ENCODE data around the gene GIGYF2. TPM values are rescaled to one million over a fixed set of nuclear protein-coding genes. Genes with fewer than 3 reads are reported as not detected.

GIGYF2 gene
- total and polyA plus RNA-seq, 2 of the 13 experiments (the other 11 are each of a cell fraction or from before 2014, with no cell fraction given): 44.9 to 73.5 TPM

DNA sequence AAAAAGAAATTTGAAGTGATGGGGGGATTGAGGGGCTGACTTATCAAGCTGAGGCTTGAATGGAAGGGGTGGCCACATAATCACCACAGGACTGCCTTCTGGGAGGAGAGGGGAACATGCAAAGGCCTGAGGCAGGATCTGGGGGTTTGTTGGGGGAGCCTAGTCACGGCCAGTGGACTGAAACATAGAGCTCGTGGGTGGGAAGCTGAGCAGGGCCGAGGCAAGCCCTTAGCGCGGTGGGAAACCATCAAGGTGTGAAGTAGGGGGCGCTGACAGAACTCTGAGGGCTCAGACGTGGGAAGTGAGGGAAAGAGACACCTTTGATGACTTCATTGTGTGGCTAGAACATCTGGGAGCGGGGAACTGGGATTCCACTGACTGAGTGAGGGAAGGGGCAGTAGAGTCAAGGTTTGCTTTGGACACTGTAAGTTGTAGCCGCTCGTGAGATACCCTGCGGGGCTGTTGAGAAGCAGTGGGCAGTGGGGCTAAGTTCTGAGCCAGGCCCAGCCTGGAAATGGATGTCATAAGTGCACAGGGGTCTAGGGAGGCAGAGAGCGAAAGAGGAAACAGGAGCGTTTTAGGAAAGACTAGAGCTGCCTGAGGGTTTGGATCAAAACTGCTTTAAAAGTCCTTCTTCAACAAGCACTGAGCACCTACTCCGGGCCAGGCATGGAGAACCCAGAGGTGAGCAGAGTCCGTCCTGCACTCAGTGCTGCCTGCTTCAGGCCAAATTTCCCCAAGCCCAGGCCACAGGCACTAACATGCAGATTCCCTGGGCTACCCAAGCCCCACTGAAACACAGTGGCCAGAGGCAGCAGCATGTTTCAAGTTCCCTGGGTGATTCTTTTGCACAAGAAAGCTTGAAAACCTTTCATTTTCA is 172.2 kb downstream of the GIGYF2 start (continued):
- TF ChIP-seq, protein P1, sequence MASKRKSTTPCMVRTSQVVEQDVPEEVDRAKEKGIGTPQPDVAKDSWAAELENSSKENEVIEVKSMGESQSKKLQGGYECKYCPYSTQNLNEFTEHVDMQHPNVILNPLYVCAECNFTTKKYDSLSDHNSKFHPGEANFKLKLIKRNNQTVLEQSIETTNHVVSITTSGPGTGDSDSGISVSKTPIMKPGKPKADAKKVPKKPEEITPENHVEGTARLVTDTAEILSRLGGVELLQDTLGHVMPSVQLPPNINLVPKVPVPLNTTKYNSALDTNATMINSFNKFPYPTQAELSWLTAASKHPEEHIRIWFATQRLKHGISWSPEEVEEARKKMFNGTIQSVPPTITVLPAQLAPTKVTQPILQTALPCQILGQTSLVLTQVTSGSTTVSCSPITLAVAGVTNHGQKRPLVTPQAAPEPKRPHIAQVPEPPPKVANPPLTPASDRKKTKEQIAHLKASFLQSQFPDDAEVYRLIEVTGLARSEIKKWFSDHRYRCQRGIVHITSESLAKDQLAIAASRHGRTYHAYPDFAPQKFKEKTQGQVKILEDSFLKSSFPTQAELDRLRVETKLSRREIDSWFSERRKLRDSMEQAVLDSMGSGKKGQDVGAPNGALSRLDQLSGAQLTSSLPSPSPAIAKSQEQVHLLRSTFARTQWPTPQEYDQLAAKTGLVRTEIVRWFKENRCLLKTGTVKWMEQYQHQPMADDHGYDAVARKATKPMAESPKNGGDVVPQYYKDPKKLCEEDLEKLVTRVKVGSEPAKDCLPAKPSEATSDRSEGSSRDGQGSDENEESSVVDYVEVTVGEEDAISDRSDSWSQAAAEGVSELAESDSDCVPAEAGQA (IDR thresholded peaks at IDR 0.05; ENCODE audit: low read depth): no peak
- TF ChIP-seq, protein P1 (CRISPR knock-in tag; IDR thresholded peaks at IDR 0.05; ENCODE audit: borderline replicate concordance): no peak
- TF ChIP-seq ASH2L (IDR thresholded peaks at IDR 0.05; ENCODE audit: insufficient read length, low read depth, low read length) (peak; percentile 19), HDAC2 (CRISPR knock-in tag; IDR thresholded peaks at IDR 0.05) (peak; percentile 45), ZSCAN31 (CRISPR knock-in tag; IDR thresholded peaks at IDR 0.05; ENCODE audit: low read depth) (peak; percentile 37; the same call in 1 of the 2 replicates), MXI1 (IDR thresholded peaks at IDR 0.05; ENCODE audit: borderline replicate concordance, low read depth, low read length) (no peak), ZNF7 (CRISPR knock-in tag; IDR thresholded peaks at IDR 0.05) (no peak), ZNF430 (CRISPR knock-in tag; IDR thresholded peaks at IDR 0.05) (no peak; the same call in 1 of the 2 replicates), ZNF629 (CRISPR knock-in tag; conservative IDR thresholded peaks at IDR 0.05) (0 out of 2 replicates have a peak, but pooled peaks have one; percentile 11), ZNF775 (CRISPR knock-in tag; IDR thresholded peaks at IDR 0.05; ENCODE audit: borderline replicate concordance) (no peak)
- TF ChIP-seq, protein P2, sequence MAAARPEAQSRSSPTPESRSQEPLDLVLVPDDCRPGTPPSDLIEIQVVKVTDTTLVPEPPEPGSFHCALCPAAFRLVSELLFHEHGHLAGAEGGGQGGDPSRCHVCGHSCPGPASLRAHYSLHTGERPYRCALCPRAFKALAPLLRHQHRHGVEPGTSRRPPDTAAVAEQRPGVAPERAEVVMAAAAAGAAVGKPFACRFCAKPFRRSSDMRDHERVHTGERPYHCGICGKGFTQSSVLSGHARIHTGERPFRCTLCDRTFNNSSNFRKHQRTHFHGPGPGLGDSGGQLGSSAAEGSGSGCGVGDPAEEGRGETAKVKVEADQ (CRISPR knock-in tag; IDR thresholded peaks at IDR 0.05; ENCODE audit: borderline replicate concordance): 0 out of 2 replicates have a peak, but pooled peaks have one; percentile 31
- TF ChIP-seq, protein P3, sequence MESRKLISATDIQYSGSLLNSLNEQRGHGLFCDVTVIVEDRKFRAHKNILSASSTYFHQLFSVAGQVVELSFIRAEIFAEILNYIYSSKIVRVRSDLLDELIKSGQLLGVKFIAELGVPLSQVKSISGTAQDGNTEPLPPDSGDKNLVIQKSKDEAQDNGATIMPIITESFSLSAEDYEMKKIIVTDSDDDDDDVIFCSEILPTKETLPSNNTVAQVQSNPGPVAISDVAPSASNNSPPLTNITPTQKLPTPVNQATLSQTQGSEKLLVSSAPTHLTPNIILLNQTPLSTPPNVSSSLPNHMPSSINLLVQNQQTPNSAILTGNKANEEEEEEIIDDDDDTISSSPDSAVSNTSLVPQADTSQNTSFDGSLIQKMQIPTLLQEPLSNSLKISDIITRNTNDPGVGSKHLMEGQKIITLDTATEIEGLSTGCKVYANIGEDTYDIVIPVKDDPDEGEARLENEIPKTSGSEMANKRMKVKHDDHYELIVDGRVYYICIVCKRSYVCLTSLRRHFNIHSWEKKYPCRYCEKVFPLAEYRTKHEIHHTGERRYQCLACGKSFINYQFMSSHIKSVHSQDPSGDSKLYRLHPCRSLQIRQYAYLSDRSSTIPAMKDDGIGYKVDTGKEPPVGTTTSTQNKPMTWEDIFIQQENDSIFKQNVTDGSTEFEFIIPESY (CRISPR knock-in tag; IDR thresholded peaks at IDR 0.05): peak; percentile 59; the same call in 1 of the 2 replicates
- TF ChIP-seq, protein P4, sequence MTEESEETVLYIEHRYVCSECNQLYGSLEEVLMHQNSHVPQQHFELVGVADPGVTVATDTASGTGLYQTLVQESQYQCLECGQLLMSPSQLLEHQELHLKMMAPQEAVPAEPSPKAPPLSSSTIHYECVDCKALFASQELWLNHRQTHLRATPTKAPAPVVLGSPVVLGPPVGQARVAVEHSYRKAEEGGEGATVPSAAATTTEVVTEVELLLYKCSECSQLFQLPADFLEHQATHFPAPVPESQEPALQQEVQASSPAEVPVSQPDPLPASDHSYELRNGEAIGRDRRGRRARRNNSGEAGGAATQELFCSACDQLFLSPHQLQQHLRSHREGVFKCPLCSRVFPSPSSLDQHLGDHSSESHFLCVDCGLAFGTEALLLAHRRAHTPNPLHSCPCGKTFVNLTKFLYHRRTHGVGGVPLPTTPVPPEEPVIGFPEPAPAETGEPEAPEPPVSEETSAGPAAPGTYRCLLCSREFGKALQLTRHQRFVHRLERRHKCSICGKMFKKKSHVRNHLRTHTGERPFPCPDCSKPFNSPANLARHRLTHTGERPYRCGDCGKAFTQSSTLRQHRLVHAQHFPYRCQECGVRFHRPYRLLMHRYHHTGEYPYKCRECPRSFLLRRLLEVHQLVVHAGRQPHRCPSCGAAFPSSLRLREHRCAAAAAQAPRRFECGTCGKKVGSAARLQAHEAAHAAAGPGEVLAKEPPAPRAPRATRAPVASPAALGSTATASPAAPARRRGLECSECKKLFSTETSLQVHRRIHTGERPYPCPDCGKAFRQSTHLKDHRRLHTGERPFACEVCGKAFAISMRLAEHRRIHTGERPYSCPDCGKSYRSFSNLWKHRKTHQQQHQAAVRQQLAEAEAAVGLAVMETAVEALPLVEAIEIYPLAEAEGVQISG (CRISPR knock-in tag; IDR thresholded peaks at IDR 0.05): no peak
- TF ChIP-seq, protein P5, sequence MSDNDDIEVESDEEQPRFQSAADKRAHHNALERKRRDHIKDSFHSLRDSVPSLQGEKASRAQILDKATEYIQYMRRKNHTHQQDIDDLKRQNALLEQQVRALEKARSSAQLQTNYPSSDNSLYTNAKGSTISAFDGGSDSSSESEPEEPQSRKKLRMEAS (IDR thresholded peaks at IDR 0.05): peak; percentile 49; the same call in 1 of the 2 replicates
- TF ChIP-seq, protein P6, sequence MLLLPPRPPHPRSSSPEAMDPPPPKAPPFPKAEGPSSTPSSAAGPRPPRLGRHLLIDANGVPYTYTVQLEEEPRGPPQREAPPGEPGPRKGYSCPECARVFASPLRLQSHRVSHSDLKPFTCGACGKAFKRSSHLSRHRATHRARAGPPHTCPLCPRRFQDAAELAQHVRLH (CRISPR knock-in tag; IDR thresholded peaks at IDR 0.05; ENCODE audit: borderline replicate concordance, low read depth): 0 out of 2 replicates have a peak, but pooled peaks have one; percentile 35
